H9 (cell line): ENCODE data around the gene TMEM140. TPM values are rescaled to one million over a fixed set of nuclear protein-coding genes. Genes with fewer than 3 reads are reported as not detected.

Experiments
- DNase-seq: peaks from one replicate; pipeline ENCODE4 v3.0.0-alpha.2; 2017
- H2AFZ ChIP-seq: one replicate; pipeline ENCODE4 v1.6.1; 2013; ENCODE audit warnings: mild to moderate bottlenecking, low read length, control low read depth, moderate library complexity
- H2AK5ac ChIP-seq: 2 replicates; pipeline ENCODE4 v1.6.1; 2013; ENCODE audit warnings: low read length, control low read depth, mixed read lengths; ENCODE audit not compliant: insufficient read length
- H2BK120ac ChIP-seq: one replicate; pipeline ENCODE4 v1.6.1; 2013; ENCODE audit warnings: low read depth, mild to moderate bottlenecking, low read length, control low read depth, inconsistent platforms; ENCODE audit not compliant: poor library complexity, severe bottlenecking
- H2BK12ac ChIP-seq: 2 replicates; pipeline ENCODE4 v1.6.1; 2013; ENCODE audit warnings: low read length, control low read depth, mixed read lengths, low read depth; ENCODE audit not compliant: insufficient read length
- H2BK15ac ChIP-seq: 2 replicates; pipeline ENCODE4 v1.6.1; 2013; ENCODE audit warnings: low read depth, low read length, control low read depth
- H2BK20ac ChIP-seq: one replicate; pipeline ENCODE4 v1.6.1; 2013; ENCODE audit warnings: low read depth, mild to moderate bottlenecking, low read length, control low read depth, inconsistent platforms; ENCODE audit not compliant: poor library complexity, severe bottlenecking
- H2BK5ac ChIP-seq: 2 replicates; pipeline ENCODE4 v1.6.1; 2013; ENCODE audit warnings: low read length, control low read depth, mixed read lengths; ENCODE audit not compliant: insufficient read length
- H3K14ac ChIP-seq: 2 replicates; pipeline ENCODE4 v1.6.1; 2013; ENCODE audit warnings: low read length, control low read depth; ENCODE audit not compliant: insufficient read depth
- H3K18ac ChIP-seq: 2 replicates; pipeline ENCODE4 v1.6.1; 2013; ENCODE audit warnings: low read depth, mild to moderate bottlenecking, mixed read lengths, low read length, control low read depth; ENCODE audit not compliant: insufficient read length
- H3K23ac ChIP-seq: 2 replicates; pipeline ENCODE4 v1.6.1; 2013; ENCODE audit warnings: low read length, control low read depth, mixed read lengths, low read depth; ENCODE audit not compliant: insufficient read length
- H3K23me2 ChIP-seq: 2 replicates; pipeline ENCODE4 v1.6.1; 2013; ENCODE audit warnings: low read depth, mild to moderate bottlenecking, mixed read lengths, low read length, control low read depth; ENCODE audit not compliant: insufficient read length, poor library complexity, severe bottlenecking
- H3K27ac ChIP-seq: 2 replicates; pipeline ENCODE4 v1.5.1; 2013; ENCODE audit warnings: low read length, control low read depth, mixed read lengths, low read depth; ENCODE audit not compliant: insufficient read length
- H3K27me3 ChIP-seq: 2 replicates; pipeline ENCODE4 v1.6.1; 2013; ENCODE audit warnings: low read length, control low read depth, inconsistent platforms; ENCODE audit not compliant: insufficient read depth
- H3K4ac ChIP-seq: 2 replicates; pipeline ENCODE4 v1.6.1; 2013; ENCODE audit warnings: low read depth, mild to moderate bottlenecking, control low read depth, inconsistent platforms, low read length, moderate library complexity
- H3K4me1 ChIP-seq: 2 replicates; pipeline ENCODE4 v1.6.1; 2013; ENCODE audit warnings: low read length, control low read depth, inconsistent platforms; ENCODE audit not compliant: insufficient read depth
- H3K4me2 ChIP-seq: 2 replicates; pipeline ENCODE4 v1.6.1; 2013; ENCODE audit warnings: low read length, control low read depth, mixed read lengths; ENCODE audit not compliant: insufficient read length, insufficient read depth
- H3K56ac ChIP-seq: 2 replicates; pipeline ENCODE4 v1.6.1; 2013; ENCODE audit warnings: low read depth, mild to moderate bottlenecking, mixed read lengths, low read length, control low read depth; ENCODE audit not compliant: insufficient read length
- H3K79me1 ChIP-seq: 2 replicates; pipeline ENCODE4 v1.6.1; 2013; ENCODE audit warnings: low read depth, mild to moderate bottlenecking, moderate library complexity, low read length, control low read depth, inconsistent platforms; ENCODE audit not compliant: insufficient read depth, poor library complexity, severe bottlenecking
- H3K79me2 ChIP-seq: 2 replicates; pipeline ENCODE4 v1.6.1; 2013; ENCODE audit warnings: low read length, control low read depth, inconsistent platforms; ENCODE audit not compliant: insufficient read depth
- H3K9ac ChIP-seq: 2 replicates; pipeline ENCODE4 v1.6.1; 2013; ENCODE audit warnings: low read length, control low read depth, mixed read lengths; ENCODE audit not compliant: insufficient read length; ENCODE audit errors: extremely low read depth
- H3K9me3 ChIP-seq: one replicate; pipeline ENCODE4 v1.6.1; 2013; ENCODE audit warnings: low read depth, low read length, inconsistent platforms; ENCODE audit not compliant: control insufficient read depth
- H3T11ph ChIP-seq: one replicate; pipeline ENCODE4 v1.6.1; 2013; ENCODE audit warnings: mild to moderate bottlenecking, low read length, control low read depth, inconsistent platforms
- H4K20me1 ChIP-seq: one replicate; pipeline ENCODE4 v1.6.1; 2013; ENCODE audit not compliant: control insufficient read depth, insufficient read length, insufficient read depth
- H4K5ac ChIP-seq: 2 replicates; pipeline ENCODE4 v1.6.1; 2013; ENCODE audit warnings: low read depth, mild to moderate bottlenecking, mixed read lengths, low read length, control low read depth; ENCODE audit not compliant: insufficient read length
- H4K8ac ChIP-seq: replicated peaks from 2 replicates; pipeline ENCODE4 v1.6.1; 2013; ENCODE audit warnings: low read length, control low read depth, mixed read lengths, low read depth; ENCODE audit not compliant: insufficient read length
- H4K91ac ChIP-seq: 2 replicates; pipeline ENCODE4 v1.6.1; 2013; ENCODE audit warnings: low read depth, mild to moderate bottlenecking, moderate library complexity, mixed read lengths, low read length, control low read depth; ENCODE audit not compliant: insufficient read length
- H3K27ac Mint-ChIP-seq, 3 experiments: 2 replicates in 2 of 3; 3 replicates in 1 of 3; pipeline ENCODE4 v1.8.0; 2020 to 2021; ENCODE audit warnings: mixed read lengths in 3 of 3, mild to moderate bottlenecking in 1 of 3, moderate library complexity in 1 of 3
- H3K27me3 Mint-ChIP-seq: 2 replicates; pipeline ENCODE4 v1.8.0; 2021; ENCODE audit warnings: low read depth, mild to moderate bottlenecking, moderate library complexity, mixed read lengths
- H3K36me3 Mint-ChIP-seq, 3 experiments: 2 replicates in 2 of 3; 3 replicates in 1 of 3; pipeline ENCODE4 v1.8.0; 2020 to 2021; ENCODE audit warnings: low read depth in 3 of 3, mixed read lengths in 3 of 3; ENCODE audit not compliant: insufficient read depth in 1 of 3
- H3K4me1 Mint-ChIP-seq, 2 experiments: 2 replicates each; pipeline ENCODE4 v1.8.0; 2020; ENCODE audit warnings: mixed read lengths in 2 of 2
- H3K4me3 Mint-ChIP-seq, 2 experiments: 2 replicates in 1 of 2; 3 replicates in 1 of 2; pipeline ENCODE4 v1.8.0; 2020 to 2021; ENCODE audit warnings: mild to moderate bottlenecking in 2 of 2, mixed read lengths in 2 of 2, moderate library complexity in 1 of 2
- H3K9me3 Mint-ChIP-seq, 2 experiments: 2 replicates in 1 of 2; 3 replicates in 1 of 2; pipeline ENCODE4 v1.8.0; 2020; ENCODE audit warnings: mild to moderate bottlenecking in 2 of 2, mixed read lengths in 2 of 2, moderate library complexity in 1 of 2
- WGBS: extraction: QIAGEN DNeasy Blood & Tissue Kit; methylation state at CpG from one replicate; pipeline ENCODE4 v1.1.7; 2013; ENCODE audit warnings: missing lambda C conversion rate, low lambda C conversion rate, mixed read lengths; ENCODE audit not compliant: insufficient read length; ENCODE audit errors: extremely low coverage; 5-methylcytosine and 5-hydroxymethylcytosine counted together
- total RNA-seq: library from RNA; stranded (reverse); gene quantifications from 2 replicates; pipeline ENCODE4 v1.2.1, GENCODE V29; 2021
- TF ChIP-seq, protein P1 (sequence below): fragments of 200-600 bp; sonication (generic); conservative IDR thresholded peaks from 3 replicates; pipeline ENCODE4 v1.8.0; 2021; ENCODE audit warnings: antibody characterized with exemption, mild to moderate bottlenecking

The TMEM140 gene
- total RNA-seq, 1 experiment from 2014 or later: not detected

DNA sequence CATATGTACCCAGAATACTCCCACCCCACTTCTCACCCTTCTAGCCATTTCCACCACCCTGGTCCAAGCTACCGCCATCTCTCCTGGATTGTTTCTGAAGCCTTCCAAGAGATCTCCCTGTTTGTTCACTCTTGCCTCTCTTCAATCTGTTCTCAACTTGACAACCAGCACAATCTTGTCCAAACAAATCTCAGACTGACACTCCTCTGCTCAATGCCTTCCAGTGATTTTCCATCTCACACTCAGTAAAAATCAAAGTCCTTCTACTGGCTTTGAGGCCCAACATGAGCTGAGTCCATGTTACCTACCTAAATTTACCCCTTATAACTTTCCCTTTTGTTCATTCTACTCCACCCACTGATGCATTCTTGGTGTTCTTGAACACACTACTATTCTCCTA, 33.2 kb upstream of the TMEM140 start:
- no peak overlapping the region for H3K4me2 ChIP-seq
- no peak overlapping the region for H3K56ac ChIP-seq
- H3K27ac Mint-ChIP-seq: no peak overlapping the region
- no peaks in the 10 kb centered on the region for H3K79me1 ChIP-seq
- peaks cover 0 to 4% (median 0%) of the 10 kb centered on the region in 3 experiments; a peak in 3 of 7 replicates for H3K36me3 Mint-ChIP-seq
- no peak overlapping the region for H3K14ac ChIP-seq
- no peak overlapping the region for H3T11ph ChIP-seq
- DNase-seq: no peak
- peaks cover 0 to 3% of the 10 kb centered on the region in 2 experiments; a peak in 4 of 5 replicates for H3K9me3 Mint-ChIP-seq
- H2AK5ac ChIP-seq: no peak overlapping the region
- no peak overlapping the region for H3K9ac ChIP-seq
- no peak overlapping the region for H2BK5ac ChIP-seq
- H3K9me3 ChIP-seq: no peaks in the 10 kb centered on the region
- no peak overlapping the region for H4K5ac ChIP-seq
- no peak overlapping the region for H3K23ac ChIP-seq
- H4K20me1 ChIP-seq: no peaks in the 10 kb centered on the region
- WGBS: no CpG with 5 or more reads among the region's 1 CpG
- H4K91ac ChIP-seq: no peak overlapping the region
- no peaks in the 10 kb centered on the region for H3K27me3 Mint-ChIP-seq
- no peak overlapping the region for H2AFZ ChIP-seq
- 0 out of 2 replicates have a peak, but pooled peaks cover 2% of the 10 kb centered on the region for H3K4me1 ChIP-seq
- TF ChIP-seq, protein P1, sequence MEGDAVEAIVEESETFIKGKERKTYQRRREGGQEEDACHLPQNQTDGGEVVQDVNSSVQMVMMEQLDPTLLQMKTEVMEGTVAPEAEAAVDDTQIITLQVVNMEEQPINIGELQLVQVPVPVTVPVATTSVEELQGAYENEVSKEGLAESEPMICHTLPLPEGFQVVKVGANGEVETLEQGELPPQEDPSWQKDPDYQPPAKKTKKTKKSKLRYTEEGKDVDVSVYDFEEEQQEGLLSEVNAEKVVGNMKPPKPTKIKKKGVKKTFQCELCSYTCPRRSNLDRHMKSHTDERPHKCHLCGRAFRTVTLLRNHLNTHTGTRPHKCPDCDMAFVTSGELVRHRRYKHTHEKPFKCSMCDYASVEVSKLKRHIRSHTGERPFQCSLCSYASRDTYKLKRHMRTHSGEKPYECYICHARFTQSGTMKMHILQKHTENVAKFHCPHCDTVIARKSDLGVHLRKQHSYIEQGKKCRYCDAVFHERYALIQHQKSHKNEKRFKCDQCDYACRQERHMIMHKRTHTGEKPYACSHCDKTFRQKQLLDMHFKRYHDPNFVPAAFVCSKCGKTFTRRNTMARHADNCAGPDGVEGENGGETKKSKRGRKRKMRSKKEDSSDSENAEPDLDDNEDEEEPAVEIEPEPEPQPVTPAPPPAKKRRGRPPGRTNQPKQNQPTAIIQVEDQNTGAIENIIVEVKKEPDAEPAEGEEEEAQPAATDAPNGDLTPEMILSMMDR: no peak
- no peak overlapping the region for H3K27ac ChIP-seq
- H2BK12ac ChIP-seq: no peak overlapping the region
- H2BK120ac ChIP-seq: no peak overlapping the region
- no peak overlapping the region for H4K8ac ChIP-seq
- H3K18ac ChIP-seq: no peak overlapping the region
- H3K79me2 ChIP-seq: no peaks in the 10 kb centered on the region
- no peaks in the 10 kb centered on the region for H3K23me2 ChIP-seq
- no peak overlapping the region for H3K4ac ChIP-seq
- H2BK20ac ChIP-seq: no peak overlapping the region
- H3K4me1 Mint-ChIP-seq: no peaks in the 10 kb centered on the region
- H2BK15ac ChIP-seq: no peak overlapping the region
- no peak overlapping the region for H3K4me3 Mint-ChIP-seq
- no peaks in the 10 kb centered on the region for H3K27me3 ChIP-seq
